ENCODE results near the gene IGF1.

IGF1 gene

GRCh38 chr12:102510463-102510862 is 30.1 kb upstream of the IGF1 start:
- no peak overlapping the region for H3K4ac ChIP-seq (ENCODE audit: low read length)
- no peaks in the 10 kb centered on the region for H3K36me3 ChIP-seq (replicated peaks in 1 of 2; ENCODE audit: control insufficient read depth in 2 of 2, insufficient read depth in 2 of 2, low read length in 2 of 2)
- H3K4me3 ChIP-seq (ENCODE audit: low read length in 2 of 2) = no peak overlapping the region
- no peak overlapping the region for H3K27ac ChIP-seq (replicated peaks; ENCODE audit: low read length)
- H2BK120ac ChIP-seq (ENCODE audit: low read depth, low read length) = no peak overlapping the region
- H3K9ac ChIP-seq (ENCODE audit: low read depth, low read length, poor library complexity) = no peak overlapping the region
- no peak overlapping the region for H4K8ac ChIP-seq (ENCODE audit: low read depth, low read length)
- no peak overlapping the region for H2AK5ac ChIP-seq (ENCODE audit: low read depth, low read length)
- no peak overlapping the region for H2BK5ac ChIP-seq (ENCODE audit: low read length)
- no peak overlapping the region for H2BK15ac ChIP-seq (ENCODE audit: low read length)
- no peak for DNase-seq (ENCODE audit: low spot score)
- no CpG with 5 or more reads among the region's 3 CpGs for WGBS, 2 donors (ENCODE audit: extremely low coverage in 2 of 2, insufficient read length in 2 of 2, insufficient replicate concordance in 1 of 2)
- H3K79me1 ChIP-seq (ENCODE audit: low read depth, low read length) = no peaks in the 10 kb centered on the region
- no peak overlapping the region for H3K14ac ChIP-seq (ENCODE audit: low read length)
- no peaks in the 10 kb centered on the region for H3K9me3 ChIP-seq (replicated peaks in 1 of 2; ENCODE audit: control insufficient read depth in 2 of 2, insufficient read depth in 1 of 2, low read depth in 1 of 2, low read length in 2 of 2)
- no peak overlapping the region for H3K4me2 ChIP-seq (ENCODE audit: insufficient read depth, low read length, poor library complexity, severe bottlenecking)
- H3K27me3 ChIP-seq (ENCODE audit: control insufficient read depth in 3 of 3, insufficient read depth in 3 of 3, low read depth in 1 of 3, low read length in 3 of 3) = no peaks in the 10 kb centered on the region
- H2BK12ac ChIP-seq (ENCODE audit: low read length) = no peak overlapping the region
- no peak overlapping the region for H3K18ac ChIP-seq (ENCODE audit: low read length)
- H2AFZ ChIP-seq (ENCODE audit: low read length) = no peak overlapping the region
- H3K4me1 ChIP-seq (ENCODE audit: control insufficient read depth in 2 of 2, insufficient read depth in 1 of 2, low read depth in 1 of 2, low read length in 2 of 2) = peaks cover 0 to 4% of the 10 kb centered on the region in 2 donors
- no peak overlapping the region for H4K91ac ChIP-seq (ENCODE audit: low read depth, low read length, poor library complexity)
- H3K23ac ChIP-seq (ENCODE audit: low read depth, low read length, poor library complexity) = no peak overlapping the region

- Histone ChIP-seq H4K8ac (ENCODE audit: low read depth, low read length) (no peak overlapping the region), H2AFZ (ENCODE audit: low read length) (no peak overlapping the region), H2AK5ac (ENCODE audit: low read depth, low read length) (no peak overlapping the region), H3K4me1 (ENCODE audit: control insufficient read depth in 2 of 2, insufficient read depth in 1 of 2, low read depth in 1 of 2, low read length in 2 of 2) (peaks cover 0 to 4% of the 10 kb centered on the region in 2 donors), H3K36me3 (replicated peaks in 1 of 2; ENCODE audit: control insufficient read depth in 2 of 2, insufficient read depth in 2 of 2, low read length in 2 of 2) (no peaks in the 10 kb centered on the region), H3K4ac (ENCODE audit: low read length) (no peak overlapping the region), H3K4me2 (ENCODE audit: insufficient read depth, low read length, poor library complexity, severe bottlenecking) (no peak overlapping the region), H3K18ac (ENCODE audit: low read length) (no peak overlapping the region), H3K27me3 (ENCODE audit: control insufficient read depth in 3 of 3, insufficient read depth in 3 of 3, low read depth in 1 of 3, low read length in 3 of 3) (no peaks in the 10 kb centered on the region), H2BK5ac (ENCODE audit: low read length) (no peak overlapping the region), H3K27ac (replicated peaks; ENCODE audit: low read length) (no peak overlapping the region), H4K91ac (ENCODE audit: low read depth, low read length, poor library complexity) (no peak overlapping the region), H3K14ac (ENCODE audit: low read length) (no peak overlapping the region), H2BK12ac (ENCODE audit: low read length) (no peak overlapping the region), H2BK15ac (ENCODE audit: low read length) (no peak overlapping the region), H3K9me3 (replicated peaks in 1 of 2; ENCODE audit: control insufficient read depth in 2 of 2, insufficient read depth in 1 of 2, low read depth in 1 of 2, low read length in 2 of 2) (no peaks in the 10 kb centered on the region), H3K23ac (ENCODE audit: low read depth, low read length, poor library complexity) (no peak overlapping the region), H3K4me3 (ENCODE audit: low read length in 2 of 2) (no peak overlapping the region), H3K9ac (ENCODE audit: low read depth, low read length, poor library complexity) (no peak overlapping the region), H3K79me1 (ENCODE audit: low read depth, low read length) (no peaks in the 10 kb centered on the region), H2BK120ac (ENCODE audit: low read depth, low read length) (no peak overlapping the region)
- no peak for DNase-seq (ENCODE audit: low spot score)
- no CpG with 5 or more reads among the region's 1 CpG for WGBS, 2 donors (ENCODE audit: extremely low coverage in 2 of 2, insufficient read length in 2 of 2, insufficient replicate concordance in 1 of 2)
Observed at GRCh38 chr12:102510031-102510430, 29.7 kb upstream of the IGF1 start.

- Histone ChIP-seq H3K4me2 (ENCODE audit: insufficient read depth, low read length, poor library complexity, severe bottlenecking) (no peak overlapping the region), H3K9ac (ENCODE audit: low read depth, low read length, poor library complexity) (no peak overlapping the region), H2AK5ac (ENCODE audit: low read depth, low read length) (no peak overlapping the region), H3K9me3 (replicated peaks in 1 of 2; ENCODE audit: control insufficient read depth in 2 of 2, insufficient read depth in 1 of 2, low read depth in 1 of 2, low read length in 2 of 2) (no peaks in the 10 kb centered on the region), H4K91ac (ENCODE audit: low read depth, low read length, poor library complexity) (no peak overlapping the region), H3K4me3 (ENCODE audit: low read length in 2 of 2) (no peak overlapping the region), H3K27me3 (ENCODE audit: control insufficient read depth in 3 of 3, insufficient read depth in 3 of 3, low read depth in 1 of 3, low read length in 3 of 3) (no peaks in the 10 kb centered on the region), H3K18ac (ENCODE audit: low read length) (no peak overlapping the region), H3K4ac (ENCODE audit: low read length) (no peak overlapping the region), H3K4me1 (ENCODE audit: control insufficient read depth in 2 of 2, insufficient read depth in 1 of 2, low read depth in 1 of 2, low read length in 2 of 2) (peaks cover 0 to 4% of the 10 kb centered on the region in 2 donors), H2BK5ac (ENCODE audit: low read length) (no peak overlapping the region), H3K79me1 (ENCODE audit: low read depth, low read length) (no peaks in the 10 kb centered on the region), H2BK120ac (ENCODE audit: low read depth, low read length) (no peak overlapping the region), H2BK15ac (ENCODE audit: low read length) (no peak overlapping the region), H3K14ac (ENCODE audit: low read length) (no peak overlapping the region), H3K36me3 (replicated peaks in 1 of 2; ENCODE audit: control insufficient read depth in 2 of 2, insufficient read depth in 2 of 2, low read length in 2 of 2) (no peaks in the 10 kb centered on the region), H3K27ac (replicated peaks; ENCODE audit: low read length) (no peak overlapping the region), H2BK12ac (ENCODE audit: low read length) (no peak overlapping the region), H2AFZ (ENCODE audit: low read length) (no peak overlapping the region), H3K23ac (ENCODE audit: low read depth, low read length, poor library complexity) (no peak overlapping the region), H4K8ac (ENCODE audit: low read depth, low read length) (no peak overlapping the region)
- no peak for DNase-seq (ENCODE audit: low spot score)
Observed at GRCh38 chr12:102509123-102509626, 28.8 kb upstream of the IGF1 start.

GRCh38 chr12:102508052-102508451 is 27.7 kb upstream of the IGF1 start:
- no peak overlapping the region for H2BK15ac ChIP-seq (ENCODE audit: low read length)
- no peak overlapping the region for H3K4ac ChIP-seq (ENCODE audit: low read length)
- H2BK12ac ChIP-seq (ENCODE audit: low read length) = no peak overlapping the region
- no peak overlapping the region for H3K4me2 ChIP-seq (ENCODE audit: insufficient read depth, low read length, poor library complexity, severe bottlenecking)
- no peak overlapping the region for H2BK120ac ChIP-seq (ENCODE audit: low read depth, low read length)
- DNase-seq (ENCODE audit: low spot score) = no peak
- no peaks in the 10 kb centered on the region for H3K9me3 ChIP-seq (replicated peaks in 1 of 2; ENCODE audit: control insufficient read depth in 2 of 2, insufficient read depth in 1 of 2, low read depth in 1 of 2, low read length in 2 of 2)
- H4K8ac ChIP-seq (ENCODE audit: low read depth, low read length) = no peak overlapping the region
- no peak overlapping the region for H2AK5ac ChIP-seq (ENCODE audit: low read depth, low read length)
- no peak overlapping the region for H3K27ac ChIP-seq (replicated peaks; ENCODE audit: low read length)
- no peak overlapping the region for H2AFZ ChIP-seq (ENCODE audit: low read length)
- no peak overlapping the region for H3K18ac ChIP-seq (ENCODE audit: low read length)
- H3K36me3 ChIP-seq (replicated peaks in 1 of 2; ENCODE audit: control insufficient read depth in 2 of 2, insufficient read depth in 2 of 2, low read length in 2 of 2) = no peaks in the 10 kb centered on the region
- no peak overlapping the region for H4K91ac ChIP-seq (ENCODE audit: low read depth, low read length, poor library complexity)
- no peak overlapping the region for H2BK5ac ChIP-seq (ENCODE audit: low read length)
- no peak overlapping the region for H3K9ac ChIP-seq (ENCODE audit: low read depth, low read length, poor library complexity)
- H3K23ac ChIP-seq (ENCODE audit: low read depth, low read length, poor library complexity) = no peak overlapping the region
- peaks cover 0 to 4% of the 10 kb centered on the region in 2 donors for H3K4me1 ChIP-seq (ENCODE audit: control insufficient read depth in 2 of 2, insufficient read depth in 1 of 2, low read depth in 1 of 2, low read length in 2 of 2)
- H3K4me3 ChIP-seq (ENCODE audit: low read length in 2 of 2) = no peak overlapping the region
- H3K27me3 ChIP-seq (ENCODE audit: control insufficient read depth in 3 of 3, insufficient read depth in 3 of 3, low read depth in 1 of 3, low read length in 3 of 3) = no peaks in the 10 kb centered on the region
- no peaks in the 10 kb centered on the region for H3K79me1 ChIP-seq (ENCODE audit: low read depth, low read length)
- H3K14ac ChIP-seq (ENCODE audit: low read length) = no peak overlapping the region
